GM18861 (cell line): Measurements from ENCODE around the gene JUP.

Experiments used
- ATAC-seq: cut with Tn5 transposase; IDR thresholded peaks from one replicate; pipeline ENCODE4 v1.9.1; 2021; ENCODE audit not compliant: unreplicated experiment

The JUP gene

DNA sequence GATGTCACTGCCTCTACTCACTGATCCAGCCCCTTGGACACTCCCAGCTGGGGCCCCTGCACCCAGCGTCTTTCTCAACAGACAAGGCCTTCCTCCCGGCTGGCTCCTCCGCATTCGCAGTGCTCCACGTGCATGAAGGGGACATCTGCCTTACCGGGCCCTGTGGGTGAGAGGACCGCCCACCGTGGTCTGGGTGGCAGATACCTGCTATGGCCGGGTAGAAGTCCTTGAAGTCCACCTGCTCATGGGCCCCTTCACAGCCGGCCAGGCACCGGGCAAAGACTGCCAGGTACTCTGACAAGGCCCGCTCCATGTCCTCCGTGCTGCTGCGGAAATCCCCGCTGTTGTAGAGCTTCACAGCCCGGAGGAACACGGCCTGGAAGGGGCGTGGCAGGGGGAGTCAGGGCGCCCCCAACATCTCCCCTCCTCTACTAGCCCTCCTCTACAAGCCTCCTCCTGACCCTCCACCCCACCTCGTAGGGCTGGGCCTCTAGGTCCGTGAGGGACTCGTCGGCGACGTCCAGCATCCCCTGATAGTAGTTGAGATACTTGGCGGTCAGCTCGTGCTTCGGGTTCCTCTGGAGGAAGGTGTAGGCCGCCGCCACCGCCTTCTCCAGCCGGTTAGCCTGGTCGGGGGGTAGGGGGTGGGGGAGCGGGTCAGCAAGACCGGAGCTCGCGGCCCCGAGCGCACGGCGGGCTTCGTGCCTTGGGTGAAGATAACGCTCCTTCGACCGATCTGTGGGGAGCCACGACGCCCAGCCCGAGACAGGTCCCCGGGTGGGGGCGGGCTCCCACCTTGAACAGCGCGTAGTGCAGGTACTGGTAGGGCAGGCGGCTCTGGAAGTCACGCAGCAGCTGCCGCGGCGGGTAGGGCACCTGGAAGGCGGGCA is 24.4 kb upstream of the JUP start:
- no peak for ATAC-seq

DNA sequence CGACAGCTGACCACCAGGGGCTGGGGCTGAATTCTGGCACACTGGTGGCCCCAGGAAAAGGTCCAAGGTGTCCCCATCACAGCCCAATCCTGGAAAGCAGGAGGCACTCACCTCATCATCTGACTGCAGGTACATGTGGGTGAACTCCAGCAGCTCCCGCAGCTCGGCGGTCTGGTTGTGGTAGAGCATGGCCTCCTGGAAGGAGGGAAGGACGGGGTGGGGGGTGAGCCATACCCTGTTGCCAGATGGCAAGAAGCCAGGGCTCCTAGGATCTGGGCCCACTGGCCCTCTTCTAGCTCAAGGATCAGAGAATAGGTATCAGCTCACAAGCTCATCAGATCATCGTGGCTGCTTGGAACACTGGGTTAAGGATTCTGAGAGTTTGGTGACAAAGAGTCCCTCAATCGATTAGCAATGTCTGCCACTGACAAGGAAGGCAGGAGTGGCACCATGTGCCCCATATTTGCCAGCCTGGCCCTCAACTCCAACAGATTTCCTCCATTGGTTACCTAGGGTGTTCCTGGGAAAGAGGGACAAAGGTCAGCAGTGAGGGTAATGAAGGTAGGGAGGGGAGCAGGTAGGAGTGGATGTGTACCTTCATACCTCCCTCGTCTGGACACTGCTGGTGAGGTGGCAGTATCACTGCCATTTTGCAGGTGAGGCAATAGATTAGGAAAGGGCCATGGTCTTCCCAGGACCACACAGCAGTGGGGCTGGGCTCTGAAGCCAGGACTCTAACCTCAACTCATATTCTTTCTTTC is 20.4 kb upstream of the JUP start:
- ATAC-seq: no peak

DNA sequence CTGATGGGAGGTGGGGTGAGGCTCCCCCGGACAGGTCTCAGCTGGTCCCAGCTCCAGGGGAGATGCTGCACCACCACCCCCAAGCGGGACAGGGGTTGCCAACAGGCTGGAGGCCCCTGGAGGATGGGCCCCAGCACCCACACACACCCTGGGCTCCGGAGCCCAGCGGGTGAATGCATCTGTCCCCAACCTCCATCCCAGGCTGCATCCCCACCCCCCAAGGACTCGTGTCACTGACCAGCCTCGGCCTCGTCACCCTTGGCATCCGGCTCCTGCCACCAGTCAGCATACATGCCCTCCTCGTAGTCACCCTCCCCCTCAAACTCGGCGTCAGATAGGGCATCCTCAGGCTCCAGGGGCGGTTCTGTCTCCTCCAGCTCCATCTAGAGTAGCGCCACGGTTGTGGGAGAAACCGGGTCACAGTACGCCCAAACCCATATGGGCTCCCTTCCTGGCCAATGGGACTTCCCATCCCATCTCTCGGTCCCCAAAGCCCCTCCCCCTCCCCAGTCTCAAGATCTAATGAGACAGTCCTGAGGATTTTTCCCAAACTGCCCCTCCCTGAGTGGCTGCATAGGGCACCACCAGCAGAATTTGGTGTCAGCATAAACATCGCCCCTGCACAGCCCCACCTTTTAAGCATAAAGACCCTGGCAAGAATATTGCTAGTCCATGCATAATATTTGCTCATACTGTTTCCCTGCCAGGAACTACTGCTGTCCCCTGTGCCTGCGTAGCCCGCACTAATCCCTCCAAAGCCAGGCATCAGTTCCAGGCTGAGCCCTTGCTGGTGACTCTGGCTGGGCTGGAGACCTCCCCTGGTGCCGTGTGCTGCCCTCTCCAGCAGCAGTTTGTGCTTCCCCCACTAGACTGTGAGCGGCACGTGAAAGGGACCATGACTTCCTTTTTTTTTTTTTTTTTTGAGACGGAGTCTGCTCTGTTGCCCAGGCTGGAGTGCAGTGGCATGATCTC is 16.8 kb upstream of the JUP start:
- ATAC-seq: no peak

DNA sequence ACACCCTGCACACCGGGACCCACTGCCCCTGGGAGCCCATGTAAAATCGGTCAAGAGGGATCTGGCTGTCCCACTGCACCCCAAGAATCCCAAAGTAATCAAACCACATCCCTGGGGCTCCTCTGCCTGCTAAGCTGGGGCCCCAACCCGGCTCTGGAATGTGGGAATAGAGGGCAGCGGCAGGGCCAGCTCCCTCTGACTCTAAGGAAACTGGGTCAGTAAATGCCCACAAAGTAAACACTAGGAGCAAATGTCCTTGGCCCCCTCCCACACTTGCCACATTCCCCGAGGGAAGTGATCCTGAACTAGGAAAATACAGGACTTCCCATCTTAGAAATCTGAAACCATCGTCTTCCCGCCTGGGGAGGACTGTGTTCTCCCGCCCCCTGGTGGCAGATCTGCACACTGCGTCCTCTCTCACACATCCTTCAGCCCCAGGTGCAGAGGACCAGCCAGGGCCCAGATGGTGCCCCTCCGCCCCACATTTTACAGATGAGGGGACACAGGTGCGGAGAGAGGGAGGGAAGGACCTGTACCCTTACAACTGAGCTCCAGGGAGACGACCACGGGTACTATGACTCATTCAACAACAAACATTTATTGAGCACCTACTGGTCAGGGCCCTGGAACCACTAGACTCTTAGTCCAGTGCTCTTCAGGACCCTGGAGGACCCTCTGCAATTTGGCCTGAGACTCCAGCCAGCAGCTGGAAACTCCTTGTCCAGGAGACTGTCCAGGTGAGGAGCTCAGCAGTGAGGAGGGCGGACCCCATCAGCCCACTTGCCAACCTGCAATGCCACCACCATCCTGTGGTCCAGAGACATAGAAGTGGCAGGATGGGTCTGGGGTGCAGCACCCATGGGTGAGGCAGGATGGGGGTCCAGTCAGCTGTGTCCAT is 15.1 kb upstream of the JUP start:
- no peak for ATAC-seq

DNA sequence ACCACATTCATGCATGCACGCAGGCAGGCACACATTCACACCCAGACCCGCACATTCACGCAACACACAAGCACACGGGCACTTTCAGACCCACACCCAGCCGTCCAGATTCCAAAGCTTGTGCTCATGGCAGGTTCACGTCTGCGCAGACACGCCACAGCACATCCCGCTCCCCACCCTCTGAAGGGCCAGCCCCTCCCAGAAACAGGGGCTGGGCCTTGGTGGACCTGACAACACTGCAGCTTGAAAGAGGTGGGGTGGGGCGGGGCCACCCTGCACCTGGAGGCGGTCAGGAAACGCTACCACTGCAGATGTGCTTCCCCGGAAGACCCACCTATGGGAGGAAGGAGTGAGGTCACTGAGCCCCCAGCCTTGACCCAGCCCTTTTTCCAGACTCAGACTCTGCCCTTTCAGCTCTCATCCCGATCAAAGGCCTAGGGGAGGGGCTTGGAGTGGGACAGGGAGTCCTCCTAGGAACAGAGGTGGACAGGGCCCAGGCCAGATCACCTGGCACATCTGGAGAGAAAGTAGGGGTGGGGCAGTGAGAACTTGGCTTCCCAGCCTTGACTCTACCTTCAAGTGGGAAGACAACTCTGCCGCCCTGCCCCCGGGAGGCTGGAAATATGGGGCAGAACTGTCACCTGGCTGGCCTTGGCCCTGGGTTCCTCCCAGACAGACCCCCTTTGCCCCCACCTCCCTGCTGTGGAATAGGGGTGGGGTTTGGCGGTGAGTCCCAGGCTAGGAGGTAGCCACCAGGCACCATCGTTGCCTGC is 14.3 kb upstream of the JUP start:
- no peak for ATAC-seq

DNA sequence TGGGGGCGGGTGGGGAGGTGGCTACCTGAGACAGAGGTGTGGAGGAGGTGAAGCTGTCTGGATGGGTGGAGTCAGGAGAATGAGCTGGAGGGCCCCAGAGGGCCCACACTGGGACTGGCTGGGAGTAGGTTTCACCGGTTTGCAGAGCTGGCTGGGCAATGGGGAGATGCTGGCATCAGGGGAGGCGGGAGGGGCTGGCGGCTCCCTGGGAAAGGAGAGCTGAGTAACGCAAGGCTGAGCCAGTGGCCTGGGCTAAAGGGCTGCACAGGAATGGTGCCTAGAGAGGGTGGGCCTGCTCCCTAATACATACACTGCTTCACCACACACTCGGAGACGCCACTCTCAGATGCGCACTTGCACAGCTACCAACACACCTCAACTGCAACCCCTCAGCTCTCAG is 12.9 kb upstream of the JUP start:
- ATAC-seq: no peak

DNA sequence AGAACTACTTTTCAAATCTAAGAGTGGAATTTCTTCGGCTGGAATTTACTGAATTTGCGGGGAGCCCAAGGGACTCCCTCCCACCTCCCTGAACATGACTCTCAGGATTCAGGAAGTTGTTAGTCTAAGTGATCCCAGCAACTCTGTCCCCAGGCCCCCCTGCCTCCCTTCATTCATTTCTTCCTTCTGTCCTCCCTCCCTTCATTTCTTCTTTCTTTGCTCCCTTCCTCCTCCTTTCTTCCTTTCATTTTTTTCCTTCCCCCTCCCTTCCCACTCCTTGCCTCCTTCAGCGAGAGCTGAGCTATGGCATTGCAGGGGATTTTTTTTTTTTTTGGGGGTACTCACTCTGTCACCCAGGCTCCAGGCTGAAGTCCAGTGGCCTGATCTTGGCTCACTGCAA is 10.9 kb upstream of the JUP start:
- ATAC-seq: no peak

DNA sequence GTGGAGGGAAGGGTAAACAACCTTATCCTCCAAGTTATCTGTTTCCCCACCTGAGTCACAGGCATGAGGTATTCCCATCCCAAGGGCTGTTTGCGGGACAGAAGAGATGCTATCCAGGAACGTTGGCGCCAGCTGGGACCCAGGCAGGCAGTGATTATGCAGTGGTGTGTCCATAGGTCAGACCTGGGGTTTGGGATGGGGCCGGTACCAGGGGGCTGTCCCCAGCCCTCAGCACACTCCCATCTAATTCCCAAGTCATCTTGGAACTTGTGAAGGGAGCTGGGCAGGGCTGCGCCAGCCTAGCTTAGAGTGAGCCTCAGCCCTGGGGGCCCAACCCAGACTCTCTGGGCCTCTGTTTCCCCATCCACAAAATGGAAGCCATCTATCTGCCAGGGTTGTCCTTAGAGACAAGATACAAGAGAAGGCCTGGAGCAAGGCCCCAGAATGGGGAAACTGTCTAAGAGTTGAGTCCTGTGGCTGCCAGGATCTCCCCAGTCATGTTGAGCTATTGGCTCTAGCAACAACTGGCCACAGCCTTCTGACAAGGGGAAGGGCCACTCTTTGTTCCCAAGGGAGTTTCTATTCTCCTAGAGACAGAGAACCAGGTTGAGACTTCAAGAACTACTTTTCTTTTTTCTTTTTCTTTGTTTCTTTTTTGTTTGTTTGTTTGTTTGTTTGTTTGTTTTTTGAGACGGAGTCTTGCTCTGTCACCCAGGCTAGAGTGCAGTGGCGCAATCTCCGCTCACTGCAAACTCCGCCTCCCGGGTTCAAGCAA is 9.8 kb upstream of the JUP start:
- ATAC-seq: no peak

DNA sequence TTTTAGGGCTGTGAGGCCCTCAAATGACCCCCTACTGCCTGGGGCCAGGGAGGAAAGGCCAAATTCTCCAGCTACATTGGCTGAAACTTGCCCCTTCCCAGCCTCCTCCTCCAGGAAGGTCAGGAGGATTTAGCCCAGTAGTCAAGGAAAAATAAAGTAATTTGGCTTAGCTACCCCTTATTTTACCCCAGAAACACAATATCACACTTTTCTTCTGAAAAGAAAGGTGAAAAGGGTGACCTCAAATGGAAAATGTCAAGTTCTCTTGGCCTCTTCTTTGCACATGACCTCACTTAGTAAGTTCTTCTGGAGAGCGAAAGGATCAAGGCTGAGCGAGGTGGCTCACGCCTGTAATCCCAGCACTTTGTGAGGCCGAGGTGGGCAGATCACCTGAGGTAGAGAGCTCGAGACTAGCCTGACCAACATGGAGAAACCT is 8.0 kb upstream of the JUP start:
- ATAC-seq: no peak

DNA sequence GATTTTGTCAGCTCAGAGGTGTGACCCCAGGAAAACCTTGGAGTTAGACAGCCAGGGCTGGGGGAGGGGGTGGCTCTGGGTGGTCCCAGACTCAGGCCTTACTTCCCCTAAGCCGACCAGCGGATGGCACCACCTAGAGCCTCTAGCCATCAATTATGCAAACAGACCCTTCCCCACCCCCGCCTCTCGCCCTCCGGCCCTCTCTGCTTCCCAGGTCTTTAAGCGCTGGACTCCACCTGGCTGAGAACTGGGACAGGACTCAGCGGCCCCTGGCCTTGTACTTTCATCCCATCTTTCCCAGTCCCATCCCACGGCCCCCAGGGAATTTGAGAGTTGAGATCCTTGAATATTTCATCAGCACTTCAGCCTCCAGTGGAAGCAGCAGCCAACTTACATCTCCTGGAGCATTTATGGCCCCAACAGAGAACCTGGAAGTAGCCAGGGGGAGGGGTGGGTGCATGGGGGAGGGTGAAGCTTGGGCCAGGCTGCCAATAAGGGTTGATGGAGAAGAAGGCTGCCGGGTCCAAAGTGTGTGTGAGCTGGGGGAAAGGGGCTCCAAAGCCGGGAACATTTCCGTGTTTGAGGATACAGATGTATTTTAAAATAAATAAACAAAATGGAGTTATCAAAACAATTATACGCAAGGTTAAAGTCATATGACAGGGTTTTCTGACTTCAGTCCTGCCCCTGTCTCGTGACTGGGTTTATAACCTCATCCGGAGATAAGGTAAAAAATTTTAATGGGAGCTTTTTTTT is 7.5 kb upstream of the JUP start:
- ATAC-seq: no peak

DNA sequence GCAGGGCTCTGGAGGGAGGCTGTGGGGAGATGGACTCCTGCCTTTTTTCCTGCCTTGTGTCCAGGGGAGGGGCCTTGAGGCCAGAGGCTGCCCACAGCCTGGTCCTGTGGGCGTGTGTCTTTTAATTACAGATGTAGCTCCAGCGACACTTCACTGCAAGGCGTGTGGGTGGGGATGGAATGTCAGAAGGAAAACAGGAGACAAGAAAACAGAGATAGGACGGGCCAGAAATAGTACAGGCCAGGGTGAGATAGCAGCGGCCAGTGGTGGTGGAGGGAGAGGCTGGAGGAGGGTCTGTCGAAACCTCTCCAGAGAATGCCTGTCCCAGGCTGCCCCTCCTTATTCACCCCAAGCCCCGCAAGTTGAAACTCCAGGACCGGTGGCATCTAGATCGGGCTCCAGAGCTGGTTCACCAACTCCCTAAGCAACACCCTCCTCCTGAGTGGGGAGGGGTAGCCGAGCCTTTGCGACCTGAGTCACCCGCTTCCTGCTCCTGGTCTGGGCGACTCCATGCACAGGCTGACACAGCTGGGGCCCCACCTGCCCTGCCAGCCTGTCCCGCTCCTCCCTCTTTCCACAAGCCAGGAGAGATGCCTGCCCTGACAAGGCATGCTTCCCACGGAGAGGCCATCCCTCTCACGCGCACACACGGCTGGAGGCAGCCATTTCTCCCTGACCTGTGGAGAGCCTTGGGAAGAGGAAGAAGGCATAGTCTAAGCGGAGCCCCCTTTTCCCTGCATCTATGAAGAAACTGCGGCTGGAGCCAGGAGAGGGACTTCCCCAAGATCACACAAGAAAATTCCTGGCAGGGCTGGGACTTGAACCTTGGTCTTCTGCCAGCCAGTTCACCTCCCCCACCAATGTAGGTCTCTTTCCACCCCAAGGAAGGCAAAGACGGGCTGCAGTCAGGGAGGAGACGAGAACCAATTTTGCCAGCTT is 6.6 kb upstream of the JUP start:
- no peak for ATAC-seq

DNA sequence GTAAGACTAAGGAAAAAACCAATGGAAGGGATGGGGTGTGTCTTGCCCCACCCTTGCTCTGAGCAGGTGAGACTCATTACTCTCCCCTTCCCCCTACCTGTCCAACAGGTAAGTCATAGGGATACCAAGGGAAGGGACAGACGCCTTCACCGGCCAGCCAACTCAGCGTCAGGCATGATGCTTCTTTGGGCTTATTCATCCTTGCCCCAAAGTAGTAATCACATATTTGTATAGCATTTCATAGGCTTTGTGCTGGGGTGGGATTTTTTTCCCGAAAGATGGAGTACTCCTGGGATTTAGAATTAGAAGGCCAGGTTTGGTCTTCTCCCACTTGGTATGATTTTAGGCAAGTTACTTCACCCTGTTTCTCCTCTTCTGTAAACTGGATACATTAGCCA is 509 bp upstream of the JUP start:
- ATAC-seq: no peak

DNA sequence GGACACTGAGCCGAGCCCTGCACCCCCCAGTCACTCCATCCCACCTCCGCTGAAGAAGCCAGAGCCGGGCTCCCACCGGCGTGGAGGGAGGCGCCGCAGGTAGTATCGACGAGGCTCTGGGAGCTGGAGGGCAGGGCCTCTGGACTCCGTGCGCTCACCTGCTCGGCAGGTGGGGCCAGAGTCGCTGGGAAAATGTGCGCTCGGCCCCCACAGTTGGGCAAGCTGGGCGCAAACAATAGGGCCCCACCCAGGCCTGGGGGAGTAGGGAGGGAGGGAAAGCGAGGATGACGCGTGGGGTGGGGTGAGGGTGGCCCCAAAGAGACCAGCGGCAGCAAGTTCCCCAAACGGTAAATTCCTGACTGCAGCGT is 668 bp downstream of the JUP start:
- no peak for ATAC-seq

DNA sequence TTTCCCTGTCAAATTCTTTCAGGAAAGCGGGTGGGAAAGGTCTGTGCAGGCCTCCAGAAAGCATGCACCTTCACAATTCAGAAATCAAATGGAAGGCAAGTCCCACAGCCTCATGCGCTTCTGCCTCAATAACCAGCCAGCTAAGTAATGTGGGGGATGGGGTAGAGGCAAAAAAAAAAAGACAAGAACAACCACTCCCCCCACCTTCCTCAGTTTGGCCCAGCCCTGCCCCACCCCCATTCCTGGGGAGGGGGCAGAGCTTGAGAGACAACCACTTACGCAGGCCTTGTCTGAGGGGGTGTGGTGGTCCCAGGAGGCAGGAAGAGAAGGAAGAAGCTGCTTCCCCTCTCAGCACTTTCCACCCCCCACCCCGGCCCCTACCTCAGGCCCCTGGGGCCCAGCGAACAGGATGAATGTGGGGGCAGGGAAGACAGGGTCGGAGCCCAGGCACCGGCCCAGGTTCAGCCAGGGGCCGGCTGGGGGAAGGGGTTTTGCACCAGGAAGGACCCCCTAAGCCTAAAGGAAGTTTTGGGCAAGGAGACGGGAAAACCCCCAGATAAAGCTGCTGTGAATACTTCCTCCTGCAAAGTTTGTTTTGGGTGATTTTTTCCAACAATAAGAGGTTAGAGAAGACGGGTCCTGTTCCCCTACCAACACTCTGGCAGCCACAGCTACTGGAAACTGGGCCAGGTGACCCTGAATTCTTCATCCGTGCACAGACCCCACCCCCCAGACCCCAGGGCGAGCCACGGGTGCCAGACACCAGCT is 1.2 kb downstream of the JUP start:
- no peak for ATAC-seq

DNA sequence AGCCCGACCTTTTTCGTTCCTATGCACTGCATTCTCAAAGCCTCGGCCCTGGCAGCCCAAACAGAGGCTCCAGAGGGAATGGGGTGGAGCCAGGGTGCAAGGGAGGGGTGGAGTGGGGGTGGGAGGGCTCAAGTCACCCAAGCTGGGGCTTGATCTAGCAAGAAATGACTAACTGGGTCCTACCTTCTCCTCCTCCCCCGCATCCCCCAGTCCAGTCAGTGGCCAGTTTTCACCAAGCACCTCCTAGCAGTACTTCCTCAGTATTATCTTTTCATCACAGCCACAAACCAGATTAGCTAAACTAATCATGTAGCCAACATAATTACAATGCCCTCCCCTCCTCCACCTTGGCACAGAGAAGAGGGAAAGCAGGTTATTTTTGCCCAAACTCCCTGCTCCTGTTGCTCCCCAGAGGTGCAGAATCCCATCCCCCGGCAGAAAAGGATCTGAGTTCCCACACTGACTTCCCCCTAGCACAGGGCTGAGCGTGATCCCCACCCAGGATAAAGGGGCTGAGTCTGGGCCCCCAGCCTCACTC is 2.2 kb downstream of the JUP start:
- no peak for ATAC-seq

DNA sequence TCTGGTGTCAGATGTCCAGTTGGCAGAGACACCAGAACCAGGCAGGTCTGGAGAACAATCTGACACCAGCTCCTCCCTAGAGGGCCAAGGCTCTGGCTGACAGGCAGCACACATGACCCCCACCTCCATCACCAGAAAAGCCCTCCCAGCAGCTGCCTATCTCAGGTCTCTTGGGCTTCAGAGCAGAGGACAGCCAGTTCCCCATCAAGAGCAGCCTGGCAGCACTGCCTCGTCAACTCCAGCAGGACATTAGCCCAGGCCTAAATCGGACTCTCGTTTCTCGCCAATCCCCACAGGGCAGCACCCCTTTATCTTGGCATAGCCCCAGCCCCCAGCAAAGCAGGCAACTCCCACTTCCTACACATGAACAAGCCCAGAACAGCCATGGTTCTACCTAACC is 4.4 kb downstream of the JUP start:
- no peak for ATAC-seq
